Neural progenitor cell (in vitro differentiated cells): Measurements from ENCODE around the gene RPTOR.

Experiments
- EZH2 ChIP-seq: fragments of 200-600 bp; sonication (generic); IDR thresholded peaks from 2 replicates; pipeline ENCODE4 v1.6.1; 2017; ENCODE audit warnings: antibody characterized with exemption, mild to moderate bottlenecking, moderate library complexity
- EZH2phosphoT487 ChIP-seq: fragments of 200-600 bp; sonication (generic); IDR thresholded peaks from 2 replicates; pipeline ENCODE4 v1.6.1; 2017; ENCODE audit warnings: antibody characterized with exemption
- TF ChIP-seq, protein P1 (sequence below): fragments of 200-600 bp; sonication (generic); IDR thresholded peaks from 2 replicates; pipeline ENCODE4 v1.5.1; 2017; ENCODE audit warnings: antibody characterized with exemption, mild to moderate bottlenecking

- TF ChIP-seq, protein P1, sequence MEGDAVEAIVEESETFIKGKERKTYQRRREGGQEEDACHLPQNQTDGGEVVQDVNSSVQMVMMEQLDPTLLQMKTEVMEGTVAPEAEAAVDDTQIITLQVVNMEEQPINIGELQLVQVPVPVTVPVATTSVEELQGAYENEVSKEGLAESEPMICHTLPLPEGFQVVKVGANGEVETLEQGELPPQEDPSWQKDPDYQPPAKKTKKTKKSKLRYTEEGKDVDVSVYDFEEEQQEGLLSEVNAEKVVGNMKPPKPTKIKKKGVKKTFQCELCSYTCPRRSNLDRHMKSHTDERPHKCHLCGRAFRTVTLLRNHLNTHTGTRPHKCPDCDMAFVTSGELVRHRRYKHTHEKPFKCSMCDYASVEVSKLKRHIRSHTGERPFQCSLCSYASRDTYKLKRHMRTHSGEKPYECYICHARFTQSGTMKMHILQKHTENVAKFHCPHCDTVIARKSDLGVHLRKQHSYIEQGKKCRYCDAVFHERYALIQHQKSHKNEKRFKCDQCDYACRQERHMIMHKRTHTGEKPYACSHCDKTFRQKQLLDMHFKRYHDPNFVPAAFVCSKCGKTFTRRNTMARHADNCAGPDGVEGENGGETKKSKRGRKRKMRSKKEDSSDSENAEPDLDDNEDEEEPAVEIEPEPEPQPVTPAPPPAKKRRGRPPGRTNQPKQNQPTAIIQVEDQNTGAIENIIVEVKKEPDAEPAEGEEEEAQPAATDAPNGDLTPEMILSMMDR: no peak
- TF ChIP-seq EZH2: no peak
- no peak for TF ChIP-seq EZH2phosphoT487
These were observed 59.5 kb downstream of the RPTOR start for GRCh38 chr17:80604009-80604669.
